WTC11 (cell line): ENCODE results near the gene MUSTN1. TPM values are rescaled to one million over a fixed set of nuclear protein-coding genes. Genes with fewer than 3 reads are reported as not detected.
A peak's percentile ranks its signal among the peaks of the same experiment; 100 is the strongest.

Source experiments
- ATAC-seq: fragments of 200-7000 bp; cut with Tn5 transposase; 2 replicates; pipeline ENCODE4 v1.10.0; 2021; ENCODE audit warnings: mild to moderate bottlenecking, moderate library complexity
- CTCF ChIA-PET: fragments of 300-600 bp; sonication (Branson Sonifier 250); formaldehyde crosslinking; loops from one replicate; lab custom pipeline; 2021; ENCODE audit warnings: antibody characterized with exemption; lab: Charles Lee
- POLR2A ChIA-PET: fragments of 350-600 bp; sonication (Branson Sonifier 250); formaldehyde crosslinking; loops from one replicate; lab custom pipeline; 2021; ENCODE audit warnings: antibody characterized with exemption; lab: Charles Lee
- DNase-seq: peaks from one replicate; pipeline ENCODE4 v3.0.0; 2021; ENCODE audit warnings: low spot score
- H3K27ac Mint-ChIP-seq: 2 replicates; pipeline ENCODE4 v1.8.0; 2021; ENCODE audit warnings: mixed read lengths
- H3K27me3 Mint-ChIP-seq: 2 replicates; pipeline ENCODE4 v1.8.0; 2021; ENCODE audit warnings: low read depth, mild to moderate bottlenecking, moderate library complexity, mixed read lengths
- H3K36me3 Mint-ChIP-seq: 2 replicates; pipeline ENCODE4 v1.8.0; 2021; ENCODE audit warnings: mixed read lengths
- H3K4me1 Mint-ChIP-seq: 2 replicates; pipeline ENCODE4 v1.8.0; 2022; ENCODE audit warnings: mixed read lengths
- H3K4me3 Mint-ChIP-seq: 2 replicates; pipeline ENCODE4 v1.8.0; 2021; ENCODE audit warnings: mild to moderate bottlenecking, moderate library complexity, mixed read lengths
- H3K9me3 Mint-ChIP-seq: 2 replicates; pipeline ENCODE4 v1.8.0; 2021; ENCODE audit warnings: mixed read lengths
- ATF1 ChIP-seq: sonication (generic); formaldehyde crosslinking; IDR thresholded peaks from 2 replicates; pipeline ENCODE4 v1.8.1; 2023; ENCODE audit warnings: mild to moderate bottlenecking, moderate library complexity, missing genetic modification reagents
- CDX4 ChIP-seq: fragments of 250-450 bp; sonication (Bioruptor Pico); IDR thresholded peaks from 2 replicates; pipeline ENCODE4 v1.9.0; 2021; ENCODE audit warnings: moderate library complexity, mild to moderate bottlenecking, inconsistent platforms, borderline replicate concordance
- ELF4 ChIP-seq: sonication (generic); formaldehyde crosslinking; IDR thresholded peaks from 2 replicates; pipeline ENCODE4 v1.8.1; 2022; ENCODE audit warnings: low read depth, mild to moderate bottlenecking, moderate library complexity, missing genetic modification reagents
- IRF2 ChIP-seq: sonication (generic); formaldehyde crosslinking; IDR thresholded peaks from 2 replicates; pipeline ENCODE4 v1.8.0; 2022; ENCODE audit warnings: low read depth, missing genetic modification reagents, borderline replicate concordance
- KAT7 ChIP-seq: sonication (generic); formaldehyde crosslinking; IDR thresholded peaks from 2 replicates; pipeline ENCODE4 v1.8.1; 2023; ENCODE audit warnings: missing genetic modification reagents, mild to moderate bottlenecking, borderline replicate concordance
- MYBL2 ChIP-seq: sonication (generic); formaldehyde crosslinking; IDR thresholded peaks from 2 replicates; pipeline ENCODE4 v1.8.1; 2023; ENCODE audit warnings: mild to moderate bottlenecking, moderate library complexity, missing genetic modification reagents
- NR2C2 ChIP-seq: sonication (generic); formaldehyde crosslinking; IDR thresholded peaks from 2 replicates; pipeline ENCODE4 v1.8.0; 2022; ENCODE audit warnings: mild to moderate bottlenecking, missing genetic modification reagents
- PRRX2 ChIP-seq: fragments of 250-450 bp; sonication (Bioruptor Pico); IDR thresholded peaks from 2 replicates; pipeline ENCODE4 v1.8.0; 2021; ENCODE audit warnings: mild to moderate bottlenecking
- SMAD4 ChIP-seq: sonication (generic); formaldehyde crosslinking; IDR thresholded peaks from 2 replicates; pipeline ENCODE4 v1.8.0; 2022; ENCODE audit warnings: mild to moderate bottlenecking, missing genetic modification reagents
- TP53 ChIP-seq: sonication (generic); formaldehyde crosslinking; IDR thresholded peaks from 2 replicates; pipeline ENCODE4 v1.8.1; 2023; ENCODE audit warnings: mild to moderate bottlenecking, missing genetic modification reagents
- ZMAT4 ChIP-seq: fragments of 250-450 bp; sonication (Bioruptor Pico); IDR thresholded peaks from 2 replicates; pipeline ENCODE4 v1.9.0; 2021; ENCODE audit warnings: mild to moderate bottlenecking
- ZNF121 ChIP-seq: sonication (generic); formaldehyde crosslinking; IDR thresholded peaks from 2 replicates; pipeline ENCODE4 v1.8.0; 2023; ENCODE audit warnings: missing genetic modification reagents
- ZNF281 ChIP-seq: sonication (generic); formaldehyde crosslinking; IDR thresholded peaks from 2 replicates; pipeline ENCODE4 v1.8.0; 2023; ENCODE audit warnings: mild to moderate bottlenecking, missing genetic modification reagents
- ZNF416 ChIP-seq: fragments of 250-450 bp; sonication (Bioruptor Pico); IDR thresholded peaks from 2 replicates; pipeline ENCODE4 v1.9.0; 2021; ENCODE audit warnings: mild to moderate bottlenecking, inconsistent platforms
- total RNA-seq: library from RNA; stranded (reverse); gene quantifications from 3 replicates; pipeline ENCODE4 v1.2.3, GENCODE V29; 2021
- TF ChIP-seq, protein P1 (sequence below): sonication (generic); formaldehyde crosslinking; IDR thresholded peaks from 2 replicates; pipeline ENCODE4 v1.8.1; 2023; ENCODE audit warnings: mild to moderate bottlenecking, missing genetic modification reagents, borderline replicate concordance
- TF ChIP-seq, protein P2 (sequence below): sonication (generic); formaldehyde crosslinking; IDR thresholded peaks from 2 replicates; pipeline ENCODE4 v1.8.0; 2022; ENCODE audit warnings: mild to moderate bottlenecking, missing genetic modification reagents
- TF ChIP-seq, protein P3 (sequence below): fragments of 250-450 bp; sonication (Bioruptor Pico); conservative IDR thresholded peaks from 2 replicates; pipeline ENCODE4 v1.9.0; 2021; ENCODE audit warnings: mild to moderate bottlenecking

The MUSTN1 gene
- total RNA-seq, 1 experiment from 2014 or later: 4.2 TPM

DNA sequence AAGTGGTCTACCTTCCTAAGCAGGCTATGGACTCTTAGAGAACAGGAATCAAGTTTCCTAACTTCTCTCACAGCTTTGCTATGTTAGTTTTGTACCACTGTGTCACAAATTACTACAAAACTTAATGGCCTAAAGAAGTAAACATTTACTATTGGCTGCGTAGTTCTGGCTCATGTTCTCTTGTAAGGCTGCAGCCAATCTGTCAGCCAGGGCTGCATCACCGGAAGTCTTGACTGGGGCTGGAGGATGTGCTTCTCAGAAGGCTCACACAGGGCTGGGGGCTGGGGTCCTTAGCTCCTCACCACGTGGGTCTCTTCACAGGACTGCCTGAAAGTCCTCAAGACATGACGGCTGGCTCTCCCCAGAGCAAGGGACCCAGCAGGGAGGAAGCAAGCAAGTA, 47.1 kb upstream of the MUSTN1 start (continued):
- no peak for TF ChIP-seq ZNF281 (CRISPR knock-in tag)
- TF ChIP-seq, all 79 proteins: peak for 0

- no peak overlapping the region for H3K27ac Mint-ChIP-seq
- POLR2A ChIA-PET: no interaction called here
- TF ChIP-seq ZNF416 (CRISPR knock-in tag): no peak
- TF ChIP-seq, protein P1, sequence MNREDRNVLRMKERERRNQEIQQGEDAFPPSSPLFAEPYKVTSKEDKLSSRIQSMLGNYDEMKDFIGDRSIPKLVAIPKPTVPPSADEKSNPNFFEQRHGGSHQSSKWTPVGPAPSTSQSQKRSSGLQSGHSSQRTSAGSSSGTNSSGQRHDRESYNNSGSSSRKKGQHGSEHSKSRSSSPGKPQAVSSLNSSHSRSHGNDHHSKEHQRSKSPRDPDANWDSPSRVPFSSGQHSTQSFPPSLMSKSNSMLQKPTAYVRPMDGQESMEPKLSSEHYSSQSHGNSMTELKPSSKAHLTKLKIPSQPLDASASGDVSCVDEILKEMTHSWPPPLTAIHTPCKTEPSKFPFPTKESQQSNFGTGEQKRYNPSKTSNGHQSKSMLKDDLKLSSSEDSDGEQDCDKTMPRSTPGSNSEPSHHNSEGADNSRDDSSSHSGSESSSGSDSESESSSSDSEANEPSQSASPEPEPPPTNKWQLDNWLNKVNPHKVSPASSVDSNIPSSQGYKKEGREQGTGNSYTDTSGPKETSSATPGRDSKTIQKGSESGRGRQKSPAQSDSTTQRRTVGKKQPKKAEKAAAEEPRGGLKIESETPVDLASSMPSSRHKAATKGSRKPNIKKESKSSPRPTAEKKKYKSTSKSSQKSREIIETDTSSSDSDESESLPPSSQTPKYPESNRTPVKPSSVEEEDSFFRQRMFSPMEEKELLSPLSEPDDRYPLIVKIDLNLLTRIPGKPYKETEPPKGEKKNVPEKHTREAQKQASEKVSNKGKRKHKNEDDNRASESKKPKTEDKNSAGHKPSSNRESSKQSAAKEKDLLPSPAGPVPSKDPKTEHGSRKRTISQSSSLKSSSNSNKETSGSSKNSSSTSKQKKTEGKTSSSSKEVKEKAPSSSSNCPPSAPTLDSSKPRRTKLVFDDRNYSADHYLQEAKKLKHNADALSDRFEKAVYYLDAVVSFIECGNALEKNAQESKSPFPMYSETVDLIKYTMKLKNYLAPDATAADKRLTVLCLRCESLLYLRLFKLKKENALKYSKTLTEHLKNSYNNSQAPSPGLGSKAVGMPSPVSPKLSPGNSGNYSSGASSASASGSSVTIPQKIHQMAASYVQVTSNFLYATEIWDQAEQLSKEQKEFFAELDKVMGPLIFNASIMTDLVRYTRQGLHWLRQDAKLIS (CRISPR knock-in tag): no peak
- TF ChIP-seq CDX4 (CRISPR knock-in tag): no peak
- no peak for TF ChIP-seq IRF2
- TF ChIP-seq KAT7 (CRISPR knock-in tag): no peak
- TF ChIP-seq, protein P2, sequence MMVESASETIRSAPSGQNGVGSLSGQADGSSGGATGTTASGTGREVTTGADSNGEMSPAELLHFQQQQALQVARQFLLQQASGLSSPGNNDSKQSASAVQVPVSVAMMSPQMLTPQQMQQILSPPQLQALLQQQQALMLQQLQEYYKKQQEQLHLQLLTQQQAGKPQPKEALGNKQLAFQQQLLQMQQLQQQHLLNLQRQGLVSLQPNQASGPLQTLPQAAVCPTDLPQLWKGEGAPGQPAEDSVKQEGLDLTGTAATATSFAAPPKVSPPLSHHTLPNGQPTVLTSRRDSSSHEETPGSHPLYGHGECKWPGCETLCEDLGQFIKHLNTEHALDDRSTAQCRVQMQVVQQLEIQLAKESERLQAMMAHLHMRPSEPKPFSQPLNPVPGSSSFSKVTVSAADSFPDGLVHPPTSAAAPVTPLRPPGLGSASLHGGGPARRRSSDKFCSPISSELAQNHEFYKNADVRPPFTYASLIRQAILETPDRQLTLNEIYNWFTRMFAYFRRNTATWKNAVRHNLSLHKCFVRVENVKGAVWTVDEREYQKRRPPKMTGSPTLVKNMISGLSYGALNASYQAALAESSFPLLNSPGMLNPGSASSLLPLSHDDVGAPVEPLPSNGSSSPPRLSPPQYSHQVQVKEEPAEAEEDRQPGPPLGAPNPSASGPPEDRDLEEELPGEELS (CRISPR knock-in tag): no peak
- peaks cover 6% of the 10 kb centered on the region for H3K4me1 Mint-ChIP-seq
- H3K27me3 Mint-ChIP-seq: no peaks in the 10 kb centered on the region
- CTCF ChIA-PET: interaction anchor here (1.5 to 2.6 kb wide), 6 partner anchors 13 to 88 kb away, joined by 4 to 19 read pairs (median 12); partner anchors contain the start of gene STIMATE
- peaks cover 9% of the 10 kb centered on the region for H3K9me3 Mint-ChIP-seq
- peaks cover 11% of the 10 kb centered on the region for H3K36me3 Mint-ChIP-seq
- ATAC-seq: no peak
- no peak for DNase-seq
- no peak overlapping the region for H3K4me3 Mint-ChIP-seq
Observed at GRCh38 chr3:52880474-52880873, 45.7 kb upstream of the MUSTN1 start.

GRCh38 chr3:52880047-52880446, 45.2 kb upstream of the MUSTN1 start:
- ATAC-seq: peak; percentile 73
- Mint-ChIP-seq H3K9me3 (peaks cover 5% of the 10 kb centered on the region), H3K4me3 (no peak overlapping the region), H3K27me3 (no peaks in the 10 kb centered on the region), H3K4me1 (peaks cover 11% of the 10 kb centered on the region), H3K36me3 (peaks cover 6% of the 10 kb centered on the region), H3K27ac (no peak overlapping the region)
- no peak for DNase-seq
- ChIA-PET CTCF (interaction anchor here (0.6 to 2.6 kb wide), 11 partner anchors 10 to 193 kb away, joined by 3 to 19 read pairs (median 7); partner anchors contain the start of gene STIMATE), POLR2A (no interaction called here)
- no peak for TF ChIP-seq ZNF121 (CRISPR knock-in tag)
- no peak for TF ChIP-seq MYBL2 (CRISPR knock-in tag)
- no peak for TF ChIP-seq ZNF416 (CRISPR knock-in tag)
- TF ChIP-seq ATF1: no peak
- no peak for TF ChIP-seq SMAD4 (CRISPR knock-in tag)
- no peak for TF ChIP-seq TP53 (CRISPR knock-in tag)
- no peak for TF ChIP-seq ZMAT4 (CRISPR knock-in tag)
- TF ChIP-seq, protein P3, sequence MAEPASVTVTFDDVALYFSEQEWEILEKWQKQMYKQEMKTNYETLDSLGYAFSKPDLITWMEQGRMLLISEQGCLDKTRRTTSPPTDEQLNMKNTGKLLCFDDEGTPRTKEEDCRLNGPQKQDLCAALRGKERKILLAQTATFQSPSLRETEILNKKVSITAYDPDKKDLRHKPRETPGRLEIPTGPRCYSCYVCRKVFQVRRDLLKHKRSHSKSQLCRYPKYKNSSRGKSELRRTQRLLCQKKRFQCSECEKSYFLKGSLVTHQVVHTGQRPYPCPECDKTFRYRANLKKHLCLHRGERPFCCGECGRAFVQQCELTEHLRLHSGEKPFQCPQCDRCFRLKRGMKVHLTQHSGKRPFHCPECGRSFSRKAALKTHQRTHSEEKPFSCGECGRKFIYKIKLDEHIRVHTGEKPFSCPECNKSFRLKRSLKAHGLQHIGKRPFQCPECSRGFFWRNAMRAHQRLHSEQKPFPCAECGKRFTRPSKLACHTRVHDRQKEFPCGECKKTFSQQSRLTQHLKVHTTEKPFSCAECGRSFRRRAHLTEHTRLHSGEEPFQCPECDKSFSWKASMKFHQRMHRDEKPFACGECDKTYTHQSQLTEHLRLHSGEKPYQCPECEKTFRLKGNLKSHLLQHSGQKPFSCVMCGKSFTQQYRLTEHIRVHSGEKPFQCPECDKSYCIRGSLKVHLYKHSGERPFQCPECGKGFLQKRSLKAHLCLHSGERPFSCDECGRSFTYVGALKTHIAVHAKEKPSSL (CRISPR knock-in tag): no peak
- no peak for TF ChIP-seq PRRX2 (CRISPR knock-in tag)
- no peak for TF ChIP-seq ELF4 (CRISPR knock-in tag)
- no peak for TF ChIP-seq NR2C2 (CRISPR knock-in tag)
- TF ChIP-seq IRF2: no peak
- TF ChIP-seq, protein P2 (CRISPR knock-in tag): no peak
